A549 (cell line): Measurements from ENCODE around the gene CRYGN. TPM values are rescaled to one million over a fixed set of nuclear protein-coding genes. Genes with fewer than 3 reads are reported as not detected.
A peak's percentile ranks its signal among the peaks of the same experiment; 100 is the strongest.

Experiments used
- ATAC-seq, 2 experiments: fragments of 200-7000 bp in 1 of 2; fragments of >200 bp in 1 of 2; cut with Nextera tagmentation in 1 of 2; cut with Tn5 transposase in 1 of 2; 3 replicates each; pipeline versions ENCODE4 v1.8.0 to v1.9.1; 2018 to 2020; ENCODE audit warnings: mild to moderate bottlenecking in 1 of 2, moderate library complexity in 1 of 2
- CTCF ChIA-PET: fragments of 300-600 bp; sonication (Branson Sonifier 250); formaldehyde crosslinking; extraction: SDS; loops from one replicate; lab custom pipeline; 2021; ENCODE audit warnings: antibody characterized with exemption, inconsistent platforms; lab: Yijun Ruan, JAX
- POLR2A ChIA-PET: fragments of 350-600 bp; formaldehyde crosslinking; extraction: SDS; loops from one replicate; lab custom pipeline; 2021; ENCODE audit warnings: antibody characterized with exemption, inconsistent platforms; lab: Yijun Ruan, JAX
- DNase-seq, 2 experiments: peaks; one replicate each; pipeline versions ENCODE4 v3.0.0 to v3.0.0-alpha.2; 2011 to 2016; ENCODE audit warnings: low read depth in 1 of 2, low spot score in 1 of 2
- FAIRE-seq: peaks from 2 replicates; lab custom pipeline; 2011; peaks lifted over from hg19 to GRCh38; lab: Jason Lieb, UNC
- H3K27ac ChIP-seq, 2 experiments: fragments of >200 bp; sonication (Bioruptor Twin); formaldehyde crosslinking; 3 replicates each; pipeline ENCODE4 v1.5.1; 2016 to 2017
- H3K4me1 ChIP-seq: fragments of >200 bp; sonication (Bioruptor Twin); formaldehyde crosslinking; 3 replicates; pipeline ENCODE4 v1.6.1; 2016
- H3K4me2 ChIP-seq: fragments of >200 bp; sonication (Bioruptor Twin); formaldehyde crosslinking; 3 replicates; pipeline ENCODE4 v1.6.1; 2016
- H3K4me3 ChIP-seq: fragments of >200 bp; sonication (Bioruptor Twin); formaldehyde crosslinking; 3 replicates; pipeline ENCODE4 v1.5.1; 2016
- H3K9me3 ChIP-seq: fragments of >200 bp; sonication (Bioruptor Twin); formaldehyde crosslinking; 3 replicates; pipeline ENCODE4 v1.6.1; 2016
- CBX8 ChIP-seq: fragments of 200-600 bp; sonication (generic); IDR thresholded peaks from 2 replicates; pipeline ENCODE4 v1.6.1; 2016
- CTCF ChIP-seq: fragments of >200 bp; sonication (Bioruptor Twin); formaldehyde crosslinking; IDR thresholded peaks from 3 replicates; pipeline ENCODE4 v1.5.1; 2016
- EP300 ChIP-seq, 2 experiments: fragments of >200 bp; sonication (Bioruptor Twin); formaldehyde crosslinking; IDR thresholded peaks; 2 replicates in 1 of 2; 3 replicates in 1 of 2; pipeline ENCODE4 v1.6.1; 2016 to 2017
- FOXS1 ChIP-seq: fragments of 250-450 bp; sonication (Bioruptor Pico); IDR thresholded peaks from 2 replicates; pipeline ENCODE4 v1.5.0; 2020; ENCODE audit warnings: mild to moderate bottlenecking, moderate library complexity
- HEYL ChIP-seq: fragments of 250-450 bp; sonication (Bioruptor Pico); IDR thresholded peaks from 2 replicates; pipeline ENCODE4 v1.8.0; 2021; ENCODE audit warnings: mild to moderate bottlenecking, moderate library complexity
- HOXB13 ChIP-seq: fragments of 250-450 bp; sonication (Bioruptor Pico); IDR thresholded peaks from 2 replicates; pipeline ENCODE4 v1.5.0; 2020; ENCODE audit warnings: low read depth, mild to moderate bottlenecking, moderate library complexity
- JUN ChIP-seq, 2 experiments: fragments of >200 bp; sonication (Bioruptor Twin); formaldehyde crosslinking; IDR thresholded peaks; 2 replicates in 1 of 2; 3 replicates in 1 of 2; pipeline ENCODE4 v1.6.1; 2016 to 2017
- KDM5A ChIP-seq: fragments of 200-600 bp; sonication (generic); IDR thresholded peaks from 2 replicates; pipeline ENCODE4 v1.6.1; 2016; ENCODE audit warnings: antibody characterized with exemption, mild to moderate bottlenecking
- MAFK ChIP-seq: fragments of 450-650 bp; IDR thresholded peaks from 2 replicates; pipeline ENCODE4 v1.6.1; 2014; ENCODE audit not compliant: partially characterized antibody
- MAX ChIP-seq: IDR thresholded peaks from 2 replicates; pipeline ENCODE4 v1.6.1; 2012
- POLR2A ChIP-seq: IDR thresholded peaks from 2 replicates; pipeline ENCODE4 v1.6.1; 2012; ENCODE audit warnings: mild to moderate bottlenecking, low read length
- REST ChIP-seq: fragments of 200-600 bp; sonication (generic); IDR thresholded peaks from 2 replicates; pipeline ENCODE4 v1.6.1; 2016; ENCODE audit warnings: antibody characterized with exemption, mild to moderate bottlenecking, moderate library complexity
- SMC3 ChIP-seq: fragments of >200 bp; sonication (Bioruptor Twin); formaldehyde crosslinking; IDR thresholded peaks from 3 replicates; pipeline ENCODE4 v1.6.1; 2018; ENCODE audit warnings: inconsistent platforms
- SREBF2 ChIP-seq: fragments of 450-650 bp; IDR thresholded peaks from 2 replicates; pipeline ENCODE4 v1.6.1; 2014; ENCODE audit warnings: mild to moderate bottlenecking, moderate library complexity
- USF2 ChIP-seq: fragments of 450-650 bp; IDR thresholded peaks from 2 replicates; pipeline ENCODE4 v1.6.1; 2014; ENCODE audit warnings: antibody characterized with exemption
- ZC3H11A ChIP-seq: fragments of 450-650 bp; IDR thresholded peaks from 2 replicates; pipeline ENCODE4 v1.6.1; 2014; ENCODE audit warnings: antibody characterized with exemption, mild to moderate bottlenecking
- ZNF302 ChIP-seq: fragments of 250-450 bp; sonication (Bioruptor Pico); IDR thresholded peaks from 2 replicates; pipeline ENCODE4 v1.9.0; 2021; ENCODE audit warnings: inconsistent platforms, mild to moderate bottlenecking, moderate library complexity
- WGBS: methylation state at CpG from one replicate; pipeline ENCODE4 v1.1.6; 2017; ENCODE audit errors: missing lambda C conversion rate; 5-methylcytosine and 5-hydroxymethylcytosine counted together
- polyA plus RNA-seq, 4 experiments: library from polyadenylated mRNA; depleted of rRNA in 3 of 4; stranded (reverse); fragments of >200 nt; fragmentation: RNase III in 1 of 4; extraction: RNeasy Plus Mini Kit Qiagen cat#74134 plus additional on column Dnase treatment in 1 of 4; gene quantifications; 2 replicates in 3 of 4; 3 replicates in 1 of 4; pipeline ENCODE4 v1.2.3, GENCODE V29; 2011 to 2017

The CRYGN gene
- polyA plus RNA-seq, 2 of the 4 experiments (the other 2 are of a cell fraction): not detected

GRCh38 chr7:151448261-151449252 lies 8.6 kb upstream of the CRYGN start (continued):
- peak; percentile 90 for TF ChIP-seq CTCF
- no peak for TF ChIP-seq USF2
- no peak for TF ChIP-seq HEYL (CRISPR knock-in tag)
- no peak; the same call in 1 of the 2 replicates for TF ChIP-seq POLR2A
- no peak for TF ChIP-seq FOXS1
- peak; percentile 40 for TF ChIP-seq MAX
- peak; percentile 95 for TF ChIP-seq SMC3
- TF ChIP-seq KDM5A: no peak
- no peak for TF ChIP-seq CBX8
- TF ChIP-seq EP300 (IDR thresholded peaks at IDR 0.05): no peak

- Histone ChIP-seq H3K4me1 (peaks cover 11% of the 10 kb centered on the region; the same call in 2 of the 3 replicates), H3K27ac (peak overlapping the region; percentile 83 to 98), H3K4me2 (peak overlapping the region; percentile 86), H3K9me3 (no peaks in the 10 kb centered on the region), H3K4me3 (peak overlapping the region; percentile 51)
- POLR2A ChIA-PET: interaction anchor here (1.0 to 1.5 kb wide), 3 partner anchors 70 to 107 kb away, joined by 3 to 5 read pairs (median 4); partner anchors contain the start of gene NUB1
- TF ChIP-seq REST (no peak), ZC3H11A (no peak), ZNF302 (CRISPR knock-in tag) (no peak), SMC3 (no peak)
- WGBS: 96% methylated on average over 26 of the region's 26 CpGs
- CTCF ChIA-PET: interaction anchor here (0.6 to 16.5 kb wide), 44 partner anchors 11 to 360 kb away, joined by 3 to 438 read pairs (median 8); partner anchors contain the start of genes CRYGN and WDR86
- ATAC-seq (no peak), FAIRE-seq (no peak), DNase-seq (no peak)
Observed at GRCh38 chr7:151447901-151448260, 7.9 kb upstream of the CRYGN start.

- FAIRE-seq: no peak
- Histone ChIP-seq H3K9me3 (no peaks in the 10 kb centered on the region), H3K4me3 (no peak overlapping the region), H3K27ac (peak overlapping the region in 1 of 2 experiments; percentile 57; a peak in 3 of 6 replicates), H3K4me1 (peaks cover 11% of the 10 kb centered on the region; the same call in 2 of the 3 replicates), H3K4me2 (no peak overlapping the region)
- ChIA-PET POLR2A (no interaction called here), CTCF (interaction anchor here (1.2 to 16.5 kb wide), 25 partner anchors 10 to 335 kb away, joined by 4 to 438 read pairs (median 11); partner anchors contain the start of genes CRYGN and WDR86)
- 94% methylated on average over 18 of the region's 18 CpGs for WGBS
- no peak for DNase-seq
- TF ChIP-seq JUN (IDR thresholded peaks at IDR 0.05) (no peak), MAFK (no peak), SREBF2 (no peak), HOXB13 (CRISPR knock-in tag) (no peak)
- no peak for ATAC-seq
Observed at GRCh38 chr7:151447312-151447711, 7.4 kb upstream of the CRYGN start.
